ENCODE measurements around the gene PDZRN3. TPM values are rescaled to one million over a fixed set of nuclear protein-coding genes. Genes with fewer than 3 reads are reported as not detected.

Gene PDZRN3
- total RNA-seq, 1 experiment from 2014 or later: 0.17 TPM

DNA sequence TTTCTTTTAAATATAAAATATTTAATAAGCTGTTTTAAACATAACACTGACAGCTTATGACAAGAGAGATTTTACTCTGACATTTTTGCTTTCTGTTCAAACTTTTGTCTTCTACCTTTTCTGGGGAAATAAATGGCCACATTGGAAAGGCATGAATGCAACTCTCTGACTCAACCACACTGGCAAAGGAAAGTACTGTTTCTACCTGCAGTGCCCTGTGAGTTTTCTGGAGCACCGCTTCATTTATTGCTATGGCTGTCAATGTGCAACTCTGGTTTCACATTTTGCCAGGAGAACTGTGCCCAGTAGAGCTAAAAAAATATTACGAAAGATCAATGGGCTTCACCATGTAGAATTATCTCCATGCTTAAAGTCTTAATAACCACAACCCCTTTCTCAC is 15.1 kb downstream of the PDZRN3 start:
- no peak for TF ChIP-seq SP1 (IDR thresholded peaks at IDR 0.05; ENCODE audit: low read depth)
- no peak for TF ChIP-seq SIN3A (IDR thresholded peaks at IDR 0.05; ENCODE audit: low read depth)
- no peak for TF ChIP-seq POLR2AphosphoS5 (IDR thresholded peaks at IDR 0.05; ENCODE audit: low read depth, low read length)
- TF ChIP-seq EGR1 (IDR thresholded peaks at IDR 0.05; ENCODE audit: low read depth): no peak
- no peak for TF ChIP-seq YY1 (IDR thresholded peaks at IDR 0.05; ENCODE audit: extremely low read depth, insufficient replicate concordance, low read depth, low read length)
- no peak for TF ChIP-seq ZFX (IDR thresholded peaks at IDR 0.05)
- TF ChIP-seq JUND (IDR thresholded peaks at IDR 0.05): no peak
- no peak for TF ChIP-seq POLR2A (IDR thresholded peaks at IDR 0.05; ENCODE audit: borderline replicate concordance, extremely low read depth, insufficient read depth, insufficient read length)
- TF ChIP-seq, protein P1, sequence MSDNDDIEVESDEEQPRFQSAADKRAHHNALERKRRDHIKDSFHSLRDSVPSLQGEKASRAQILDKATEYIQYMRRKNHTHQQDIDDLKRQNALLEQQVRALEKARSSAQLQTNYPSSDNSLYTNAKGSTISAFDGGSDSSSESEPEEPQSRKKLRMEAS (IDR thresholded peaks at IDR 0.05): no peak
- no peak for TF ChIP-seq CEBPB (IDR thresholded peaks at IDR 0.05; ENCODE audit: low read depth)
- no peak for TF ChIP-seq EZH2 (IDR thresholded peaks at IDR 0.05)
- TF ChIP-seq, protein P2, sequence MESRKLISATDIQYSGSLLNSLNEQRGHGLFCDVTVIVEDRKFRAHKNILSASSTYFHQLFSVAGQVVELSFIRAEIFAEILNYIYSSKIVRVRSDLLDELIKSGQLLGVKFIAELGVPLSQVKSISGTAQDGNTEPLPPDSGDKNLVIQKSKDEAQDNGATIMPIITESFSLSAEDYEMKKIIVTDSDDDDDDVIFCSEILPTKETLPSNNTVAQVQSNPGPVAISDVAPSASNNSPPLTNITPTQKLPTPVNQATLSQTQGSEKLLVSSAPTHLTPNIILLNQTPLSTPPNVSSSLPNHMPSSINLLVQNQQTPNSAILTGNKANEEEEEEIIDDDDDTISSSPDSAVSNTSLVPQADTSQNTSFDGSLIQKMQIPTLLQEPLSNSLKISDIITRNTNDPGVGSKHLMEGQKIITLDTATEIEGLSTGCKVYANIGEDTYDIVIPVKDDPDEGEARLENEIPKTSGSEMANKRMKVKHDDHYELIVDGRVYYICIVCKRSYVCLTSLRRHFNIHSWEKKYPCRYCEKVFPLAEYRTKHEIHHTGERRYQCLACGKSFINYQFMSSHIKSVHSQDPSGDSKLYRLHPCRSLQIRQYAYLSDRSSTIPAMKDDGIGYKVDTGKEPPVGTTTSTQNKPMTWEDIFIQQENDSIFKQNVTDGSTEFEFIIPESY (IDR thresholded peaks at IDR 0.05; ENCODE audit: extremely low read depth, insufficient replicate concordance, low read length): no peak
- no peak for TF ChIP-seq TCF7L2 (IDR thresholded peaks at IDR 0.05; ENCODE audit: borderline replicate concordance, extremely low read depth, insufficient read depth, insufficient read length)
- TF ChIP-seq EZH2phosphoT487 (IDR thresholded peaks at IDR 0.05; ENCODE audit: borderline replicate concordance): no peak
- no peak for TF ChIP-seq FOSL1 (IDR thresholded peaks at IDR 0.05; ENCODE audit: low read depth)
- ATAC-seq (no peak), DNase-seq (ENCODE audit: low read depth, low spot score) (no peak)
- no peak overlapping the region for H2AFZ ChIP-seq (ENCODE audit: low read depth, low read length, poor library complexity, severe bottlenecking)
- H3K4me1 ChIP-seq (ENCODE audit: control insufficient read depth in 1 of 2, insufficient read depth in 2 of 2, low read length in 2 of 2): no peaks in the 10 kb centered on the region
- CTCF ChIA-PET: no interaction called here
- POLR2A ChIA-PET: no interaction called here
- H3K9me2 ChIP-seq (ENCODE audit: insufficient read depth): no peaks in the 10 kb centered on the region
- H3K36me3 ChIP-seq (ENCODE audit: control insufficient read depth in 1 of 2, insufficient read depth in 2 of 2, low read length in 2 of 2): no peaks in the 10 kb centered on the region
- H3K9ac ChIP-seq (ENCODE audit: low read length): no peak overlapping the region
- peaks cover 0 to 2% of the 10 kb centered on the region in 2 experiments; a peak in 1 of 4 replicates for H3K9me3 ChIP-seq (ENCODE audit: control insufficient read depth in 1 of 2, insufficient read depth in 1 of 2, low read depth in 1 of 2, low read length in 2 of 2)
- H3K4me2 ChIP-seq (ENCODE audit: low read length): no peak overlapping the region
- no peaks in the 10 kb centered on the region for H3K27me3 ChIP-seq (ENCODE audit: insufficient read depth, low read length)
- H3K27ac ChIP-seq (ENCODE audit: low read depth, low read length): no peak overlapping the region
- intact Hi-C loops (cut with micrococcal nuclease): no loop called here
- no peak overlapping the region for H3K4me3 ChIP-seq (replicated peaks in 1 of 2; ENCODE audit: low read depth in 1 of 2, low read length in 2 of 2)
- no peaks in the 10 kb centered on the region for H4K20me1 ChIP-seq (ENCODE audit: insufficient read depth)
- no TSS peak for BruUV-seq (replicated peaks)
- H3K79me2 ChIP-seq (ENCODE audit: insufficient read depth, low read length): no peaks in the 10 kb centered on the region
- RAD21 ChIA-PET (ENCODE audit: low non-redundant PET in 1 of 2, low total read pairs in 2 of 2, uncharacterized antibody in 2 of 2, unreplicated experiment in 2 of 2): no interaction called here

Data from HCT116 (cell line).